ENCODE results near the gene APOL4.

DNA sequence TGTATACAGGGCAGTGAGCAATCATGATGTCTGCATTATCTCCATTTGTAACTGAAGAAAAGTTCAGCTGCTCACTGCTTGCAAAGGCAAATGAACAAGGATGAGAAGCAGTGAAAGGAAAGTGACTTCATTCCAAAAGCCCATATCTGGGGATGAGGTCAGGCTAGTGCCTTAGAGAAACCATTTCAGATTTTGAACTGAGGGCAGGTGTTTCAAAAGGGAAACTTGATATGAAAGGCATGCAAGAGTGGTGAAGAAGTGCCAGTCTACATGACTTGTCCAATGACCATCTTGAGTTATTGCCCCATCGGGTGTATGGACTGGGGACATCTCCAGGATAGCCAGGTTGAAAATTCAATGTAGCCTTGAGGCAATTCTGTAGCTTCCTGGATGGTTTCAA lies 7.3 kb upstream of the APOL4 start:
- TF ChIP-seq, protein P1, sequence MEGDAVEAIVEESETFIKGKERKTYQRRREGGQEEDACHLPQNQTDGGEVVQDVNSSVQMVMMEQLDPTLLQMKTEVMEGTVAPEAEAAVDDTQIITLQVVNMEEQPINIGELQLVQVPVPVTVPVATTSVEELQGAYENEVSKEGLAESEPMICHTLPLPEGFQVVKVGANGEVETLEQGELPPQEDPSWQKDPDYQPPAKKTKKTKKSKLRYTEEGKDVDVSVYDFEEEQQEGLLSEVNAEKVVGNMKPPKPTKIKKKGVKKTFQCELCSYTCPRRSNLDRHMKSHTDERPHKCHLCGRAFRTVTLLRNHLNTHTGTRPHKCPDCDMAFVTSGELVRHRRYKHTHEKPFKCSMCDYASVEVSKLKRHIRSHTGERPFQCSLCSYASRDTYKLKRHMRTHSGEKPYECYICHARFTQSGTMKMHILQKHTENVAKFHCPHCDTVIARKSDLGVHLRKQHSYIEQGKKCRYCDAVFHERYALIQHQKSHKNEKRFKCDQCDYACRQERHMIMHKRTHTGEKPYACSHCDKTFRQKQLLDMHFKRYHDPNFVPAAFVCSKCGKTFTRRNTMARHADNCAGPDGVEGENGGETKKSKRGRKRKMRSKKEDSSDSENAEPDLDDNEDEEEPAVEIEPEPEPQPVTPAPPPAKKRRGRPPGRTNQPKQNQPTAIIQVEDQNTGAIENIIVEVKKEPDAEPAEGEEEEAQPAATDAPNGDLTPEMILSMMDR (IDR thresholded peaks at IDR 0.05) = no peak
- TF ChIP-seq POLR2A (IDR thresholded peaks at IDR 0.05) = no peak
- no peak for TF ChIP-seq EP300 (IDR thresholded peaks at IDR 0.05)
